ENCODE results near the gene MAB21L3.

- TF ChIP-seq CTCF (IDR thresholded peaks at IDR 0.05) (no peak), EP300 (IDR thresholded peaks at IDR 0.05) (no peak), POLR2A (IDR thresholded peaks at IDR 0.05) (no peak)
These were observed 37.8 kb downstream of the MAB21L3 start for GRCh38 chr1:116148967-116149366.
